Measurements from ENCODE around the gene ATP6V0C. TPM values are rescaled to one million over a fixed set of nuclear protein-coding genes. Genes with fewer than 3 reads are reported as not detected.

The ATP6V0C gene
- polyA plus RNA-seq, 5 donors = 60.5 to 158 (median 87.5) TPM

DNA sequence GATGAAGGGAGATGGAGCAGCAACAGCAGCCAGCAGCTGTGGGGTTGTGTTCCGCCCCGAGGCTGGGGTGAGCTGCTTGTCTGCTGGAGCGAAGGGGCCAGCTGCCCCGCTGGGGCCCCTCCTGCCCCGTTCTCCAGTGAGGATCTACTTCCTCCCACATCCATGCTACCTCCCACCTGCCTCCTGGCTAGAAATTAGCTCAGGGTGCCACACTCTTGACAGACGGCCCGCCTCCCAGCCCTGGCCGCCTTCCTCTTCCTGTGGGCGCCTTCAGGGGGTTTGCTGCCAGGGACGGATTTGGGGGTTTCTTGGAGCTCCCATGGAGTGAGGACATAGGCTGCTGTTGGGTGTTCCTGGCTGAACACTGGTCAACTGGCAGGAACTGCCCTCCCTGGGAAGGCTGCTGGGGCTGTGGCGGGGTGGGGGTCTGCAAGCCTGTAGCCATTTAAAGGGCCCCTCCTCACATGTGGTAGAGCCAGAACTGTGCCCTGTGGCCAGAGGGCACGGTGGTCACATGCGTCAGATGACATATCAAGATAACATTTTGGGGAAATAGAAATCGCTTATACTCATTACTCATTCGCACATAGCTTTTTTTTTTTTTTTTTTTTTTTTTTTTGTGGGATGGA lies 25.7 kb upstream of the ATP6V0C start:
- no peak for DNase-seq

DNA sequence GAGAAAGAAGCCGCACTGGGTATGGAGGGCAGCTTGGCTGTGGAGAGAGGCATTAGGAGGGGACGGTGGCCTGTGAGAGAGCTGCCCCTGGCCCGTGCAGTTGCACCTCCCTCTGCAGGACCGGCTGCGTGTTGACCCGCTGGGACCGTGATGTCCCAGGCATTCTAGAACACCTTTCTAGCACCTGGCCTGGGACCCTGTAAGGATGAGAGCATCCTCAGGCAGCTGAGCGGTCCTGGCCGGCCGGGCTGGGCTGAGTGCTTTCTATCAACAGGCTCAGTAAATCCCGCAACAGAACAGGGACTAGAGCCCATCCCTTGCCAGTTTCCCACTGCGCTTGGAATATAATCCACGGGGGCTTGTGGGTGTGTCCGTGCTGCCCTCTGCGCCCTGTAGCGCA lies 24.2 kb upstream of the ATP6V0C start:
- DNase-seq = no peak

DNA sequence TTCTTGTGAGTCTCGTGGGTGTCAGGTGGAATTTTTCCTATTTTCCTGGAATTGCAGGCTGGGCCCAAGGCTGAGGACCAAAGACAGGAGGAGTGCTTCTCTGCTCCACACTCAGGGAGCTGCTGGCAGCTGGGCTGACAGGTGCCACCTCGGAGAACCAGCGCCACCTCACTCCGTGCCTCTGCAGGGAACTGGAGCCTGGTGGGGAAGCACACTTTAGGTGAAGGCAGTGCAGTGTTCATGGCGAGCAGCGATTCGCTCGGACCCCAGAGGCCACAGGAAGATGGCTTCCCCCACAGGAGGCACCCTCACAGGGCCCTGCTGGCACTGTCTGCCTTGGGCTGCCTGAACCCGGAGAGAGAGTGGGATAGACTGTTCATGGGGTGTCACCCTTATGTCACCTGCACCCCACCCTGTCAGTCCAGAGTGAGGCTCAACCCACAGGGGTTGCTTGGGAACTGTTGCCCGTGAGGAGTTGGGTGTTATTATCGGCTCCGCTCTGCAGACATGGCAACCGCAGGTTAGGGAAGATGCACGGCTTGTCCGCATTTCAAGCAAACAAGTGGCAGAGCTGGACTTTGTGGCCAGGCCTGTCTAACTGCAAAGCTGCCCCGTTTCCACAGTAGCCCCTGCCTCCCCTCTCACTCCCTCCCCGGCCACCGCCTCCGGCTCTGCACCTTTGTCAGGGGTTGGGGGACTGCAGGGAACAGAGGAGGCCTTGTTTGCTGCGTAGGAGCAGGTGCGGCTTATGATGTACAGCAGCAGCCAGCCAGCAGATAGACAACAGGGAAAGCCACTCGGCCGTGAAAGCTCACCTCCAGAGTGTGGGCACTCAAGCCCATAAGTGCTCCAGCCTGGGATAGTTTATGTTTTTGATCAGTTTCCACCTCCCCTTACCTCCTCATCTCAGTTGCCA lies 23.3 kb upstream of the ATP6V0C start:
- DNase-seq = no peak

DNA sequence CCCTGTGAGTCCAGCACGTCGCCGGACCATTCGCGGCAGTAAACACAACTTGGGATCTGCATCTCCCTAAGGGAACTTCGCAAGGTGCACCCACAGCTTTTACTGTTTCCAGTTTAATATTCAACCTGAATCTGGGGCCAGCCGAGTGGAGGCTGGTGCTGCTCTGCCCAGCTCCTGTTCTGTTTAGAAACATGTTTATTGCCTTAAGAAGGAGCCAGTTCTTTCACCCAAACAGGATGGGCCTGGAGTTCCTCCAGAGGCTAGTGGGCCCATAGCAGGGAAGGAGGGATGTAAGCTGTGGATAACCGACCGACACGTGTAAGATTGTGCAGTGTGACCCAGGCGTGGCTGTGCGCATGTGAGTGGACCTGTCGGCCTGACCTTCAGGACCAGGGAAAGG lies 21.5 kb upstream of the ATP6V0C start:
- DNase-seq = no peak

DNA sequence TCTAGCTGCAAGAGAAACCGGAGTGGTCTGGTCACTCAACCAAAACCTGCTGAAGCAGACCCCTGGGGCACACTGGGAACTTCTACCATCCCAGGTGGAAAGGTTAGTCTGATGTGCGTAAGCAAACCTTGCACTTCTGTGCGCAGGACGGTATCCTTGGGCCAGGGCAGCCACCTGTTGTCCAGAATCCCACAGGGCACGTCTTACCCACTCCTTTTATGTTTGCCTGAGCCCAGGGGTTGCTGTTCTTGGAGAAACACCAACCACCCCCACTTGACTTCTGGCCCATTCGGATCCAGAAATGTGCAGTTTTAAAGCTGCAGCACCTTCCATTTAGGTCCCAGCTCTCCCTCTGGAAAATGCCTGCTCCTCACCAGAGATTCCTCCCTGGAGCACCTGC lies 20.1 kb upstream of the ATP6V0C start:
- DNase-seq = no peak

DNA sequence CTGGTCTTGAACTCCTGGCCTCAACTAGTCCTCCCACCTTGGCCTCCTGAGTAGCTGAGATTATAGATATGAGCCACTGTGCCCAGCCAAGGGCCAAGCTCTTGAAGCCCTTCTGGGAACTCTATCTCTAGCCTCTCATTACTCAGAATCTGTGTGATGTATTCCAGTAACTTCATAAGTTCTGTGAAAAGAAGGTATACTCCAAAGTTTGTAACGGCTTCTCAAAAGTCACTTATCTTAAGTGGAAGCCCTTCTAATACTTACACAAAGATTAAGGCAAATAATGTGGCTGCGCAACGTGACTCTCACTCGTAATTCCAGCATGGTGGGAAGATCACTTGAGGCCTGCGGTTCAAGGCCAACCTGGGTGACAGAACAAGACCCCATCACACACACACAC lies 19.1 kb upstream of the ATP6V0C start:
- no peak for DNase-seq

DNA sequence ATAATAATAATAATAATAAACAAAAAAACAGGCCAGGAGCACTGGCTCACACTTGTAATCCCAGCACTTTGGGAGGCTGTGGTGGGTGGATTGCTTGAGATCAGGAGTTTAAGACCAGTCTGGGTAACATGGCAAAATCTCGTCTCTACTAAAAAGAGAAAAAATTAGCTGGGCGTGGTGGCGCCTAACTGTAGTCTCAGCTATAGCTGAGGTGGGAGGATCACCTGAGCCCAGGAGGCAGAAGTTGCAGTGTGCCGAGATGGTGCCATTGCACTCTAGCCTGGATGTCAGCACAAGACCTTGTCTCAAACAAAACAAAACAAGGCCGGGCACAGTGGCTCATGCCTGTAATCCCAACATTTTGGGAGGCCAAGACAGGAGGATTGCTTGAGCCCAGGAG lies 18.7 kb upstream of the ATP6V0C start:
- no peak for DNase-seq

DNA sequence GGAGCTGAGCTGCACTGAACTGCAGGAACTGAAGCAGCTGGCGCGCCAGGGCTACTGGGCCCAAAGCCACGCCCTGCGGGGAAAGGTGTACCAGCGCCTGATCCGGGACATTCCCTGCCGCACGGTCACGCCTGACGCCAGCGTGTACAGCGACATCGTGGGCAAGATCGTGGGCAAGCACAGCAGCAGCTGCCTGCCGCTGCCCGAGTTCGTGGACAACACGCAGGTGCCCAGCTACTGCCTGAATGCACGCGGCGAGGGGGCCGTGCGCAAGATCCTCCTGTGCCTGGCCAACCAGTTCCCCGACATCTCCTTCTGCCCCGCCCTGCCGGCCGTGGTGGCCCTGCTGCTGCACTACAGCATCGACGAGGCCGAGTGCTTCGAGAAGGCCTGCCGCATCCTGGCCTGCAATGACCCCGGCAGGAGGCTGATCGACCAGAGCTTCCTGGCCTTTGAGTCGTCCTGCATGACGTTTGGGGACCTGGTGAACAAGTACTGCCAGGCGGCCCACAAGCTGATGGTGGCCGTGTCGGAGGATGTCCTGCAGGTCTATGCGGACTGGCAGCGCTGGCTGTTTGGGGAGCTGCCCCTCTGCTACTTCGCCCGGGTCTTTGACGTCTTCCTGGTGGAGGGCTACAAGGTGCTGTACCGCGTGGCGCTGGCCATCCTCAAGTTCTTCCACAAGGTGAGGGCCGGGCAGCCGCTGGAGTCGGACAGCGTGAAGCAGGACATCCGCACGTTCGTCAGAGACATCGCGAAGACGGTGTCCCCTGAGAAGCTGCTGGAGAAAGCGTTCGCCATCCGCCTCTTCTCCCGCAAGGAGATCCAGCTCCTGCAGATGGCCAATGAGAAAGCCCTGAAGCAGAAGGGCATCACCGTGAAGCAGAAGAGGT lies 17.3 kb upstream of the ATP6V0C start:
- no peak for DNase-seq

DNA sequence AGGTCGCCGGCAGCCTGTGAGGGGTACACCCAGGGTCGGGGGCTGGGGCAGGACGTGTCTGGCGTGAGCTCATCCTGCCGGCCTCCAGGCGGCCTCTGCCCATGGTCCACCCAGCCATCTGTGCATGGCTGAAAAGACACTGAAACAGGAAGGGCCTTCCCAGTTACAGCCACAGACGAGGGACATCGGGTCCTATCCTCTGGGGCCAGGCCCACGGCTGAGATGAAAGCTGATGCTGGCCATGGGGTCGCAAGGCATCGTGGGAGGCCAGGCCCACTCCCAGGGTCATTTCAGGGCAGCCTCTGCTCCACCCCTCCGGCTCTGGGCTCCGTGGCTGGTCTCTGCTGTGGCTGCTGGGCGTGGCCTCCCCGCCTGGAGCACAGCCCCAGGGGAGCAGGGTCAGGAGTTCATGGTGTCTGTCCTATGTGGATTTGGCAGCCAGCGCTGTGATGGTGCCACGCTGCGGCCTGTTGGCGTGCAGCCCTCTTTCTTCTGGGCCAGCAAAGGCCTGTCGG lies 16.6 kb upstream of the ATP6V0C start:
- no peak for DNase-seq

DNA sequence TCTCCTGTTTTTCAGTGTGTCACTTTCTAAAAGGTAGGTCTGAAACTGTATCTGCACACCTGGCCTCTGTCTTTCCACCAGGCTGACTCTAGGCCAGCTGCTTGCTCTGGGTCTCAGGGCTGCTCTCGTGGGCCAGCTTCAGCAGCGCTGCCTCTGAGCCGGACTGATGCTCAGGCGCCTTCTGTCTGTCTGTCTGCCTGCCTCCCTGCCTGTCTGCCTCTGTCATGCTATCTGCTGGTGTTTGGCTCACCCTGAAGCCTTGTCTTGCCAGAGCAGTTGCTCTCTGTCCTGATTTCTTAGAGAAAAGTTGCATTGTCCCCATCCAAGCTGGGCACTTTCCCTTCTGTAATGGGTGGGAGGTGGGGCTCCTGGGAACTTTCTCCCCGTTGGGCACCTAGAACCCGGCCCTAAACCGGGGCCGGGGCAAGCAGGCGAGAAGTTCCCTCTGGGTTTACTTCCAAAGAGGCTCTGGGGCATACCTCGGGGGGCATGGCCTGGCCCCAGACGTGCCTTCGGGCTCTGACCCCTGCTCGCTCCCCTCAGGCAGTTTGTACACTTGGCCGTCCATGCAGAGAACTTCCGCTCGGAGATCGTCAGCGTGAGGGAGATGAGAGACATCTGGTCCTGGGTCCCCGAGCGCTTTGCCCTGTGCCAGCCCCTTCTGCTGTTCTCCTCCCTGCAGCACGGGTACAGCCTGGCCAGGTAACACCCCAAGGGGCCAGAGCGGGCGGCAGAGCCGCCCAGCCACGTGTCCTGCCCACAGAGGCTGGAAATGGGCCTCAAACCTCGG lies 15.9 kb upstream of the ATP6V0C start:
- DNase-seq = peak in 1 of 2 donors; percentile 72

DNA sequence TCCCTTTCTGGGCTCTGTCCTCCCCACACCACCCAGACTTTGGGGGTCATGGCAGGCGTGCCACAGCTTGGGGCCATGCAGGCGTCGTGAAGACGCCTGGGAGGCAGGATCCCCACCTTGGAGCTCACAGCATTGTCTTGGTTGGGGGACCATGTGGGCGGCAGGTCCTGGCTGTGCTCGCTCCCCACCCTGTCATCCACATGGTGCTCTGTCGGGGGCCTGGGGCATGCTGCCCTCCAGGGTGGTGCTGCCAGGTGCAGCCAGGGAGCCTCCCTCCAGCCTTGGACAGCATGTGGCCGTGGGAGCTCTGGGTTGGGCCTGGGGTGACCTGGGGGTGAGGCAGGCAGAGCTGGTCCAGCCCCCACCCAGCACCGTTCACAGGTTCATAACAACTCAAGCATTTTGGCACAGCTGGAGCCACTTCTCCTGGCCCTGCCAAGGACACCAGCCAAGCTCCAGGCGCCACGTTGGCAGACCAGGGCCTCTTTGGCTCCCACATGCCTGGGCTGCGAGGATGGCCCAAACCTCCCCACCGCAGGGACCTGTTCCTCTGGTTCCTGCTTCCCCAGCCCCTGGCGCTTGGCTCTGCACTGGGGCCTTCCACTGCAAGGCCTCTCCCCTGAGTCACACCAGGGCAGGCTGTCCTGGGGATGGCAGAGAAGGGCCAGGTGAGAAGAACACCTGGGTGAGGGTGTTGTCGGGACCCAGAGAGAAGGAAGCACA lies 15.1 kb upstream of the ATP6V0C start:
- no peak for DNase-seq

DNA sequence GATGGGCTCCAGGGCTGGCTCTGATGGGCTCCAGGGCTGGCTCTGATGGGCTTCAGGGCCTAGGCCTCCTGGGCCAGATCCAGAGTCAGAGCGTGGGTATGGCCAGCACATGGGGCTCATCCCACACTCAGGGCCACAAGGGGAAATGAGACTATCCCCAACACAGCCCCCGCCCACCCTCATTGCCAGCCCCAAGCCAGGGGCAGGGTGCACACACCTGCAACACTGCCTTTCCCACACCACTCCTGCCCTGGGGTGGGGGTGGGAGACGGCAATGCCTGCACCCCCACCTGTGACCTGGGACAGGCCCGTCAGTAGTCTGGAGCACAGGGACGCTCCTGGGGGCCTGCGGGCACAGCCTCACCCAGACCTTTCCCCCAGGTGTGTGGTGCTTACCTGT lies 14.3 kb upstream of the ATP6V0C start:
- no peak for DNase-seq

DNA sequence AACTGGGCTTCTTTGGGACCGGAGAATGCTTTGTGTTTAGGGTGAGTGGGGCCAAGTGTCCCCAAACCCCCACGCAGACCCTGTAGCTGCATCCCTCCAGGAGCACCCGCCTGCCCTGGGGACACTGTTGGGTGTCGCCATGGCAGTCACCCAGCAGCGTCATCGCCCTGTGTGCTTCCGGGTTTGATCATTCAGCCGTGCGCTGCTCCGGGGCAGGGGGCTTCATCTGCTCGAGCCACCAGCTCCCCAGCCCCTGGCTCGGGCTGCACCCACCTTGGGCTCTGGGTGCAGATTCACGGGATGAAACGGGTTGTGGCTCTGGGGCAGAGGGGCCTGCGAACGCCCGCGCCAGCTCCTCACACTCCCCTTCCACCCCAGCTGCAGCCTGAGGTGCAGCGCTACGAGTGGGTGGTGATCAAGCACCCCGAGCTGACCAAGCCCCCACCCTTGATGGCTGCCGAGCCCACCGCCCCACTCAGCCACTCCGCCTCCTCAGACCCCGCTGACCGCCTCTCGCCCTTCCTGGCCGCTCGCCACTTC lies 13.8 kb upstream of the ATP6V0C start:
- no peak for DNase-seq

DNA sequence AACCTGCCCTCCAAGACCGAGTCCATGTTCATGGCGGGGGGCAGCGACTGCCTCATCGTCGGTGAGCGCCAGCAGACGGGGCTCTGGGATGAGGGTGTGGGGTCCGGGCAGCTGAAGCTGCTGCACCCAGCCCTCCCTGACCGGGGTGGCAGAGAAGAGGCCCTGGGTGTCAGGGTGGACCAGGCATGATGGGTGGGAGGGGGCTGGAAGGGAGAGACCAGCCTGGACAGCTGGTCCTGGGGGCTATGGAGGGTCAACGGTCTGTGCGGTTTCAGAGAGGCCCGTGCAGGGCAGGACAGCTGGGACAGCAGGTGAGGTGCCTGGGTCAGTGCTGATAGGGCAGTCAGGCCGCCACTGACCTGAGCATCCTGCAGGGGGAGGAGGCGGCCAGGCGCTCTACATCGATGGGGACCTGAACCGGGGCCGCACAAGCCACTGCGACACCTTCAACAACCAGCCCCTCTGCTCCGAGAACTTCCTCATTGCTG lies 13.3 kb upstream of the ATP6V0C start:
- no peak for DNase-seq

DNA sequence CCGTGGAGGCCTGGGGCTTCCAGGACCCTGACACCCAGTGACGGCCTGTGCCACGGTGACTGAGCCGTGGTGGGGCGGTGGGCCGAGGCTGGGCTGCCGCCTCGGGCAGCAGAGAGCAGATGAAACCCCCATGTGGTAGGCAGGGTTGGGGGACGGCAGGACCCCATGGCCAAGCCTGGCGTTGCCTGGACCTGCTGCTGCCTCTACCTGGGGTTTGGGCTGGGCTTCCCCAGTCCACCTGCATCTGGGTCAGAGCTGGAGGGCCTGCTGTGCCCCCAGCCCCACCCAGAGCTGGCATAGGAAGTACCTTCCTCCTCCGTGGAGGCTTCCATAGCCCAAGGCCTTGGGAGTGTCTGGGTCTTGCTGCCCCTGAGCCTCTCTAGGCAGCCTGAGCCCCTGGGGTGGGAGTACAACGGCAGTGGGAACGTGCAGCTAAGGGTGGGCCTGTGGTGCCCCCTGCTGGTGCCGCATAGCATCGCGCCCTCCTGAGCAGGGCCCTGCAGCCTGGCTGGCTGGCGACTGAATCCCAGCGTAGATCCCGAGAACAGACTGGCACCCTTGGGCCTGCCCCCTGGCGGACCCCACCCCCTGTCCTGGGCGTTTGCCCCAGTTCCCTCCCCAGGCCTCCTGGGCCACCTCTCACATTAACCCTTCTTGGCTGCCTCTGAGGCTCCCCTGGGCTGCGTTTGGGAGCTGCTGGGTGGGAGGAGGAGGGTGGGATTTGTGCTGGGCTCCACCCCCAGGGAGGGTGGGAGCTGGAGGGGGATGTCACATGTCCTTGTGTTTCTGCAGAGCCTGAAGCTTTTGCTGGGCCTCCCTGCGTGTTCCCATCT lies 12.6 kb upstream of the ATP6V0C start:
- DNase-seq = peak; percentile 87 to 90

DNA sequence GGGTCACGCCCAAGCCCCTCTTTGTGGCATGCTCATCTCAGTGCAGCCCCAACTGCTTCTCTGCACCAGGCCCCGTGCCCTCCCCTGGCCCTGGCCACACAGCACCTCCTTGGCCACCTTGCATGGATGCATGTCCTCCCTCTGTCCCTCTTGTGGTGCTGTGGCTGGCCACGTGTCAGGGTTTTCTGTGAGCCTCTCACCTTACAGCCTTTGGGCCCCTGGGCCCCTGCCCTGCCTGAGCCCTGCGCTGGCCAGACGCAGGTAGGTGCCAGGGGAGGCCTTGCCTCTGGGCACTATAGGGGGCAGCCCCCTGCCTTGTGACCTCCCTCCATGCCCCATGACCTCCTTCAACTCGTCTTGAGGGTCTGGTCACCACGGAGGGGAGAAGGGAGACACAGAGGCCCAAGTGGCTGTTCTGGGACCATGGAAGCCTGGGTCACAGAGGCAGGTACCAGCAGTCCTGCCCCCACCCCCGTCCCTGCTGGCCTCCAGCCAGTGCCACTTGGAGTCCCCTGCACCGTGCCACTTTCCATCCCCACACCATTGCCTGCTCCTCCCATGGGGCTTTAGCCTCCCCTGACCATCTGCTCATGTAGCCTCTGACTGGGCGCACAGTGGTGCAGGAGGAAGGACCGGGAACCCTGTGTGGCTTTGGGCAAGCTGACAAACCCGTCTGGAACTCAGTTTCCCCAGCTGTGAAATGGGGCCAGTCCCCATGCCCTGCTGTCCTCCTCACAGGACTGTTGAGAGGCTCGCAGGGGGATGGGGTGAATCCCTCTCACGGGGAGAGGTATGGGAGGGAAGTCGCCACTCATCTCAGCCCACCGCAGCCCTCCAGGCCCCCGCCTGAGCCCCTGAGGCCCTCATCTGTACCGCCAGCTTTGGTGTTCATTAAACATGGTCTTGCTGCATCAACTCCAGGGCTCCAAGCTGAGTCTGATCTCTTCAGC lies 11.5 kb upstream of the ATP6V0C start:
- no peak for DNase-seq

DNA sequence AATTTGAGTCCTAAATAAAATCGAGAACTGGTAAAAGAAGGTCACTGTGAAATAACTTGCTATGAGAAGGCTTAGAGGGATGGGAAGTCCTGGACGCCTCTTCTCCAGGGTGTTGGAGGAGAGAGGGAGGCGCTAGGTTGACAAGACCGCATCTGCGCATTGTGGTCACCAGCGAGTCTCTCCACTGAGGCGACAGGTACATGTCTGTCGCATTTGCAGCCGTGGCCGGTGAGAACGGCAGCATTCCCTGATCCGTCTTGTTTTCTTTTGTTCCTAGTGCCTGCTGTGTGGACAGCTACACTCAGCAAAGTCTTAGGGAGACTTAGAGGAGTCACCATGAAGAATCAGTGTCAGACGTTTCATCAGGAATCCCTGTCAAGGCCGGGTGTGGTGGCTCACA lies 8.1 kb upstream of the ATP6V0C start:
- DNase-seq = no peak
